H9 (cell line): ENCODE data around the gene CDHR5. TPM values are rescaled to one million over a fixed set of nuclear protein-coding genes. Genes with fewer than 3 reads are reported as not detected.

Experiments used
- DNase-seq: peaks from one replicate; pipeline ENCODE4 v3.0.0-alpha.2; 2017
- H2AFZ ChIP-seq: one replicate; pipeline ENCODE4 v1.6.1; 2013; ENCODE audit warnings: mild to moderate bottlenecking, low read length, control low read depth, moderate library complexity
- H2AK5ac ChIP-seq: 2 replicates; pipeline ENCODE4 v1.6.1; 2013; ENCODE audit warnings: low read length, control low read depth, mixed read lengths; ENCODE audit not compliant: insufficient read length
- H2BK120ac ChIP-seq: one replicate; pipeline ENCODE4 v1.6.1; 2013; ENCODE audit warnings: low read depth, mild to moderate bottlenecking, low read length, control low read depth, inconsistent platforms; ENCODE audit not compliant: poor library complexity, severe bottlenecking
- H2BK12ac ChIP-seq: 2 replicates; pipeline ENCODE4 v1.6.1; 2013; ENCODE audit warnings: low read length, control low read depth, mixed read lengths, low read depth; ENCODE audit not compliant: insufficient read length
- H2BK15ac ChIP-seq: 2 replicates; pipeline ENCODE4 v1.6.1; 2013; ENCODE audit warnings: low read depth, low read length, control low read depth
- H2BK20ac ChIP-seq: one replicate; pipeline ENCODE4 v1.6.1; 2013; ENCODE audit warnings: low read depth, mild to moderate bottlenecking, low read length, control low read depth, inconsistent platforms; ENCODE audit not compliant: poor library complexity, severe bottlenecking
- H2BK5ac ChIP-seq: 2 replicates; pipeline ENCODE4 v1.6.1; 2013; ENCODE audit warnings: low read length, control low read depth, mixed read lengths; ENCODE audit not compliant: insufficient read length
- H3K14ac ChIP-seq: 2 replicates; pipeline ENCODE4 v1.6.1; 2013; ENCODE audit warnings: low read length, control low read depth; ENCODE audit not compliant: insufficient read depth
- H3K18ac ChIP-seq: 2 replicates; pipeline ENCODE4 v1.6.1; 2013; ENCODE audit warnings: low read depth, mild to moderate bottlenecking, mixed read lengths, low read length, control low read depth; ENCODE audit not compliant: insufficient read length
- H3K23ac ChIP-seq: 2 replicates; pipeline ENCODE4 v1.6.1; 2013; ENCODE audit warnings: low read length, control low read depth, mixed read lengths, low read depth; ENCODE audit not compliant: insufficient read length
- H3K23me2 ChIP-seq: 2 replicates; pipeline ENCODE4 v1.6.1; 2013; ENCODE audit warnings: low read depth, mild to moderate bottlenecking, mixed read lengths, low read length, control low read depth; ENCODE audit not compliant: insufficient read length, poor library complexity, severe bottlenecking
- H3K27ac ChIP-seq: 2 replicates; pipeline ENCODE4 v1.5.1; 2013; ENCODE audit warnings: low read length, control low read depth, mixed read lengths, low read depth; ENCODE audit not compliant: insufficient read length
- H3K27me3 ChIP-seq: 2 replicates; pipeline ENCODE4 v1.6.1; 2013; ENCODE audit warnings: low read length, control low read depth, inconsistent platforms; ENCODE audit not compliant: insufficient read depth
- H3K4ac ChIP-seq: 2 replicates; pipeline ENCODE4 v1.6.1; 2013; ENCODE audit warnings: low read depth, mild to moderate bottlenecking, control low read depth, inconsistent platforms, low read length, moderate library complexity
- H3K4me1 ChIP-seq: 2 replicates; pipeline ENCODE4 v1.6.1; 2013; ENCODE audit warnings: low read length, control low read depth, inconsistent platforms; ENCODE audit not compliant: insufficient read depth
- H3K4me2 ChIP-seq: 2 replicates; pipeline ENCODE4 v1.6.1; 2013; ENCODE audit warnings: low read length, control low read depth, mixed read lengths; ENCODE audit not compliant: insufficient read length, insufficient read depth
- H3K56ac ChIP-seq: 2 replicates; pipeline ENCODE4 v1.6.1; 2013; ENCODE audit warnings: low read depth, mild to moderate bottlenecking, mixed read lengths, low read length, control low read depth; ENCODE audit not compliant: insufficient read length
- H3K79me1 ChIP-seq: 2 replicates; pipeline ENCODE4 v1.6.1; 2013; ENCODE audit warnings: low read depth, mild to moderate bottlenecking, moderate library complexity, low read length, control low read depth, inconsistent platforms; ENCODE audit not compliant: insufficient read depth, poor library complexity, severe bottlenecking
- H3K79me2 ChIP-seq: 2 replicates; pipeline ENCODE4 v1.6.1; 2013; ENCODE audit warnings: low read length, control low read depth, inconsistent platforms; ENCODE audit not compliant: insufficient read depth
- H3K9ac ChIP-seq: 2 replicates; pipeline ENCODE4 v1.6.1; 2013; ENCODE audit warnings: low read length, control low read depth, mixed read lengths; ENCODE audit not compliant: insufficient read length; ENCODE audit errors: extremely low read depth
- H3K9me3 ChIP-seq: one replicate; pipeline ENCODE4 v1.6.1; 2013; ENCODE audit warnings: low read depth, low read length, inconsistent platforms; ENCODE audit not compliant: control insufficient read depth
- H3T11ph ChIP-seq: one replicate; pipeline ENCODE4 v1.6.1; 2013; ENCODE audit warnings: mild to moderate bottlenecking, low read length, control low read depth, inconsistent platforms
- H4K20me1 ChIP-seq: one replicate; pipeline ENCODE4 v1.6.1; 2013; ENCODE audit not compliant: control insufficient read depth, insufficient read length, insufficient read depth
- H4K5ac ChIP-seq: 2 replicates; pipeline ENCODE4 v1.6.1; 2013; ENCODE audit warnings: low read depth, mild to moderate bottlenecking, mixed read lengths, low read length, control low read depth; ENCODE audit not compliant: insufficient read length
- H4K8ac ChIP-seq: replicated peaks from 2 replicates; pipeline ENCODE4 v1.6.1; 2013; ENCODE audit warnings: low read length, control low read depth, mixed read lengths, low read depth; ENCODE audit not compliant: insufficient read length
- H4K91ac ChIP-seq: 2 replicates; pipeline ENCODE4 v1.6.1; 2013; ENCODE audit warnings: low read depth, mild to moderate bottlenecking, moderate library complexity, mixed read lengths, low read length, control low read depth; ENCODE audit not compliant: insufficient read length
- H3K27ac Mint-ChIP-seq, 3 experiments: 2 replicates in 2 of 3; 3 replicates in 1 of 3; pipeline ENCODE4 v1.8.0; 2020 to 2021; ENCODE audit warnings: mixed read lengths in 3 of 3, mild to moderate bottlenecking in 1 of 3, moderate library complexity in 1 of 3
- H3K27me3 Mint-ChIP-seq: 2 replicates; pipeline ENCODE4 v1.8.0; 2021; ENCODE audit warnings: low read depth, mild to moderate bottlenecking, moderate library complexity, mixed read lengths
- H3K36me3 Mint-ChIP-seq, 3 experiments: 2 replicates in 2 of 3; 3 replicates in 1 of 3; pipeline ENCODE4 v1.8.0; 2020 to 2021; ENCODE audit warnings: low read depth in 3 of 3, mixed read lengths in 3 of 3; ENCODE audit not compliant: insufficient read depth in 1 of 3
- H3K4me1 Mint-ChIP-seq, 2 experiments: 2 replicates each; pipeline ENCODE4 v1.8.0; 2020; ENCODE audit warnings: mixed read lengths in 2 of 2
- H3K4me3 Mint-ChIP-seq, 2 experiments: 2 replicates in 1 of 2; 3 replicates in 1 of 2; pipeline ENCODE4 v1.8.0; 2020 to 2021; ENCODE audit warnings: mild to moderate bottlenecking in 2 of 2, mixed read lengths in 2 of 2, moderate library complexity in 1 of 2
- H3K9me3 Mint-ChIP-seq, 2 experiments: 2 replicates in 1 of 2; 3 replicates in 1 of 2; pipeline ENCODE4 v1.8.0; 2020; ENCODE audit warnings: mild to moderate bottlenecking in 2 of 2, mixed read lengths in 2 of 2, moderate library complexity in 1 of 2
- WGBS: extraction: QIAGEN DNeasy Blood & Tissue Kit; methylation state at CpG from one replicate; pipeline ENCODE4 v1.1.7; 2013; ENCODE audit warnings: missing lambda C conversion rate, low lambda C conversion rate, mixed read lengths; ENCODE audit not compliant: insufficient read length; ENCODE audit errors: extremely low coverage; 5-methylcytosine and 5-hydroxymethylcytosine counted together
- total RNA-seq: library from RNA; stranded (reverse); gene quantifications from 2 replicates; pipeline ENCODE4 v1.2.1, GENCODE V29; 2021
- TF ChIP-seq, protein P1 (sequence below): fragments of 200-600 bp; sonication (generic); conservative IDR thresholded peaks from 3 replicates; pipeline ENCODE4 v1.8.0; 2021; ENCODE audit warnings: antibody characterized with exemption, mild to moderate bottlenecking

CDHR5 gene
- total RNA-seq, 1 experiment from 2014 or later = not detected

DNA sequence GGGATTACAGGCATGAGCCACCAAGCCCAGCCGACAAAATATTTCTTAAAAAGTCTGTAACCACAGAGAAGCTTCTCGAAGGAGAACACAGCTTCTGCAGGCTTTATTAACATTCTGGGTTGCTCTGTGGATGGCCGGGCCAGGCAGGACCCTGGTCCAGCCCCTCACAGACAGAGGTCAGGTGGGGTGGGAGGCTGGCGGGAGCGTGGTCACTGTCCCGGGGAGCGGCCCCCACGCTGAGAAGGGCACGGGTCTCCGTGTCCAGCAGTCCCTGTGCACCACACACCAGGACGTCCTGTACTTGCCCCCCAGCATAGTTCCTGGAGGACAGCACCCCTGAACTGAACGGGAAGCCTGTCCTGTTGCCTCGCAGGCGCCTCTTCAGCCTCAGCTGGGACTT is 31.7 kb upstream of the CDHR5 start:
- Histone ChIP-seq H2BK5ac (no peak overlapping the region), H3K9me3 (no peaks in the 10 kb centered on the region), H3K23ac (no peak overlapping the region), H3K14ac (no peak overlapping the region), H4K91ac (no peak overlapping the region), H2BK120ac (no peak overlapping the region), H3K9ac (no peak overlapping the region), H2BK15ac (no peak overlapping the region), H3K56ac (no peak overlapping the region), H3K79me2 (no peaks in the 10 kb centered on the region), H3K27me3 (no peaks in the 10 kb centered on the region), H4K8ac (no peak overlapping the region), H4K5ac (no peak overlapping the region), H2BK20ac (no peak overlapping the region), H3K18ac (no peak overlapping the region), H2AFZ (no peak overlapping the region), H3K27ac (no peak overlapping the region), H3K4me1 (no peaks in the 10 kb centered on the region), H3K4ac (no peak overlapping the region), H3K79me1 (no peaks in the 10 kb centered on the region), H2AK5ac (no peak overlapping the region), H3K4me2 (no peak overlapping the region), H2BK12ac (no peak overlapping the region), H3K23me2 (no peaks in the 10 kb centered on the region), H4K20me1 (no peaks in the 10 kb centered on the region), H3T11ph (no peak overlapping the region)
- H3K36me3 Mint-ChIP-seq = peaks cover 14 to 51% (median 21%) of the 10 kb centered on the region in 3 experiments; a peak in 6 of 7 replicates
- WGBS = no CpG with 5 or more reads among the region's 14 CpGs
- DNase-seq = no peak
- no peaks in the 10 kb centered on the region for H3K27me3 Mint-ChIP-seq
- TF ChIP-seq, protein P1, sequence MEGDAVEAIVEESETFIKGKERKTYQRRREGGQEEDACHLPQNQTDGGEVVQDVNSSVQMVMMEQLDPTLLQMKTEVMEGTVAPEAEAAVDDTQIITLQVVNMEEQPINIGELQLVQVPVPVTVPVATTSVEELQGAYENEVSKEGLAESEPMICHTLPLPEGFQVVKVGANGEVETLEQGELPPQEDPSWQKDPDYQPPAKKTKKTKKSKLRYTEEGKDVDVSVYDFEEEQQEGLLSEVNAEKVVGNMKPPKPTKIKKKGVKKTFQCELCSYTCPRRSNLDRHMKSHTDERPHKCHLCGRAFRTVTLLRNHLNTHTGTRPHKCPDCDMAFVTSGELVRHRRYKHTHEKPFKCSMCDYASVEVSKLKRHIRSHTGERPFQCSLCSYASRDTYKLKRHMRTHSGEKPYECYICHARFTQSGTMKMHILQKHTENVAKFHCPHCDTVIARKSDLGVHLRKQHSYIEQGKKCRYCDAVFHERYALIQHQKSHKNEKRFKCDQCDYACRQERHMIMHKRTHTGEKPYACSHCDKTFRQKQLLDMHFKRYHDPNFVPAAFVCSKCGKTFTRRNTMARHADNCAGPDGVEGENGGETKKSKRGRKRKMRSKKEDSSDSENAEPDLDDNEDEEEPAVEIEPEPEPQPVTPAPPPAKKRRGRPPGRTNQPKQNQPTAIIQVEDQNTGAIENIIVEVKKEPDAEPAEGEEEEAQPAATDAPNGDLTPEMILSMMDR = no peak
- no peaks in the 10 kb centered on the region for H3K4me1 Mint-ChIP-seq
- H3K4me3 Mint-ChIP-seq = no peak overlapping the region
- no peaks in the 10 kb centered on the region for H3K9me3 Mint-ChIP-seq
- H3K27ac Mint-ChIP-seq = no peak overlapping the region
